ENCODE results near the gene SH2D4B.

Gene SH2D4B

GRCh38 chr10:80690434-80690833 lies 152.7 kb downstream of the SH2D4B start:
- Histone ChIP-seq H3K4me3 (ENCODE audit: insufficient read length, low read depth) (no peak overlapping the region), H3K9me3 (ENCODE audit: insufficient read depth, low read length) (no peaks in the 10 kb centered on the region), H3K36me3 (ENCODE audit: insufficient read depth, insufficient read length, low read length) (no peaks in the 10 kb centered on the region), H3K4me1 (ENCODE audit: insufficient read depth, insufficient read length) (no peaks in the 10 kb centered on the region), H3K27me3 (ENCODE audit: insufficient read depth, insufficient read length) (no peaks in the 10 kb centered on the region), H3K9ac (ENCODE audit: insufficient read length, low read depth) (no peak overlapping the region)
- no peak for DNase-seq (ENCODE audit: low read depth, low spot score)
- TF ChIP-seq YY1 (IDR thresholded peaks at IDR 0.05; ENCODE audit: insufficient read depth, insufficient read length) (no peak), SUZ12 (IDR thresholded peaks at IDR 0.05; ENCODE audit: extremely low read depth, insufficient read depth, insufficient read length) (no peak), ZNF274 (IDR thresholded peaks at IDR 0.05; ENCODE audit: low read depth, low read length) (no peak)

- Histone ChIP-seq H3K9me3 (ENCODE audit: insufficient read depth, low read length) (no peaks in the 10 kb centered on the region), H3K4me3 (ENCODE audit: insufficient read length, low read depth) (no peak overlapping the region), H3K4me1 (ENCODE audit: insufficient read depth, insufficient read length) (no peaks in the 10 kb centered on the region), H3K9ac (ENCODE audit: insufficient read length, low read depth) (no peak overlapping the region), H3K27me3 (ENCODE audit: insufficient read depth, insufficient read length) (no peaks in the 10 kb centered on the region), H3K36me3 (ENCODE audit: insufficient read depth, insufficient read length, low read length) (no peaks in the 10 kb centered on the region)
- TF ChIP-seq ZNF274 (IDR thresholded peaks at IDR 0.05; ENCODE audit: low read depth, low read length) (no peak), SUZ12 (IDR thresholded peaks at IDR 0.05; ENCODE audit: extremely low read depth, insufficient read depth, insufficient read length) (no peak), YY1 (IDR thresholded peaks at IDR 0.05; ENCODE audit: insufficient read depth, insufficient read length) (no peak)
- no peak for DNase-seq (ENCODE audit: low read depth, low spot score)
Observed at GRCh38 chr10:80691441-80691840, 153.7 kb downstream of the SH2D4B start.

GRCh38 chr10:80693565-80693964 lies 155.9 kb downstream of the SH2D4B start:
- Histone ChIP-seq H3K9ac (ENCODE audit: insufficient read length, low read depth) (no peak overlapping the region), H3K9me3 (ENCODE audit: insufficient read depth, low read length) (no peaks in the 10 kb centered on the region), H3K27me3 (ENCODE audit: insufficient read depth, insufficient read length) (no peaks in the 10 kb centered on the region), H3K4me1 (ENCODE audit: insufficient read depth, insufficient read length) (no peaks in the 10 kb centered on the region), H3K4me3 (ENCODE audit: insufficient read length, low read depth) (no peak overlapping the region), H3K36me3 (ENCODE audit: insufficient read depth, insufficient read length, low read length) (no peaks in the 10 kb centered on the region)
- DNase-seq (ENCODE audit: low read depth, low spot score) = no peak
- TF ChIP-seq SUZ12 (IDR thresholded peaks at IDR 0.05; ENCODE audit: extremely low read depth, insufficient read depth, insufficient read length) (no peak), YY1 (IDR thresholded peaks at IDR 0.05; ENCODE audit: insufficient read depth, insufficient read length) (no peak), ZNF274 (IDR thresholded peaks at IDR 0.05; ENCODE audit: low read depth, low read length) (no peak)

- Histone ChIP-seq H3K36me3 (ENCODE audit: insufficient read depth, insufficient read length, low read length) (no peaks in the 10 kb centered on the region), H3K4me3 (ENCODE audit: insufficient read length, low read depth) (no peak overlapping the region), H3K27me3 (ENCODE audit: insufficient read depth, insufficient read length) (no peaks in the 10 kb centered on the region), H3K9me3 (ENCODE audit: insufficient read depth, low read length) (no peaks in the 10 kb centered on the region), H3K9ac (ENCODE audit: insufficient read length, low read depth) (no peak overlapping the region), H3K4me1 (ENCODE audit: insufficient read depth, insufficient read length) (no peaks in the 10 kb centered on the region)
- DNase-seq (ENCODE audit: low read depth, low spot score) = no peak
- TF ChIP-seq SUZ12 (IDR thresholded peaks at IDR 0.05; ENCODE audit: extremely low read depth, insufficient read depth, insufficient read length) (no peak), ZNF274 (IDR thresholded peaks at IDR 0.05; ENCODE audit: low read depth, low read length) (no peak), YY1 (IDR thresholded peaks at IDR 0.05; ENCODE audit: insufficient read depth, insufficient read length) (no peak)
Observed at GRCh38 chr10:80694930-80695329, 157.2 kb downstream of the SH2D4B start.
